Bone marrow (tissue), 2 donors: ENCODE data around the gene SUSD2.
"Not testable (repeated sequence)": the region's sequence is repeated elsewhere in the genome, so short reads cannot be mapped to it uniquely, and the experiment has no call there.

Experiments used
- DNase-seq, 2 donors: peaks; one replicate each; lab custom pipeline; 2025; lab: John Stamatoyannopoulos, UW

Gene SUSD2

GRCh38 chr22:24188705-24189248 is 7.5 kb downstream of the SUSD2 start:
- no peak for DNase-seq

DNA sequence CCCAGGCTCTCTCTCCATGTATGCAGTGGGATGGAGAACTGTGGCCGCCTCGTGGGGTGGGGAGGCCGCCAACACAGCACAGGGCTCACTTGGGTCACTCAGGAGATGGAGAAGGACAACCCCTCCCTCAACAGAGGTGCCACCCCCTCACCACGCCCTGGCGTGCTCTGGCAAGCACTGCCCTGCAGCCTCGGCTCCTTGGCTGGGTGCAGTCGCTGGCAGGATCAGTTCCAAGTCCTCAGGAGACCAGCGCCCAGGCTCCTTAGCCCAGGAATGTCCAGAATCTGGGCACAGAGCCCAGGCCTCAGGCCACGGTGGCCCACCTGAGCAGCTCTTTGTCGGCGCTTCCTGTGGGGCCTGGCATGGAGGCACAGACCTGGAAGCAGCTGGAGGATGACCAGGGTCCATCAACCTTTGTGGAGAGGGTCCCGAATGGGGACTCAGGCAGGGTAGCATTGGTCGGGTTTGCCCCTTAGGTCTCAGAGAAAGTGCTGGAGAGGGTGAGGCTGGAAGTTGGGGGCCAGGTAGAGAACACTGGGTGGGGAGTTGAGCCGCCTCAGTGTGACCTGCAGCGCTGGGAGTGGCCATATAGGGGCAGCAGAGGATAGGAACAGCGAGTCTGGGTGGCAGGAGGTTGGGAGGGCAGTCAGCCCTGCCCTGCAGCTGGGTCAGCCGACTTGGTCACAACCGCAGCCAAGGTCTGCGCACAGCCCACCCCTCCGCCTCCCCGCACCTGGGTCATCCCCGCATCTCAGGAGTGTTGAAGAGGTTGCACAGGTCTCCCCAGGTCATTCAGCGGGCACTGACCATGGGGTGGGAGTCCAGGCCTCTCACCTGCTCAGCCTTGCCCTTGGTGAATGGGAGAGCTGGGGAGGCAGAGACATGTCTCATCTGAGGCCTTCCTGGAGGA is 8.2 kb downstream of the SUSD2 start:
- peak; percentile 7 to 34 for DNase-seq

- DNase-seq = no peak
Measured at GRCh38 chr22:24190159-24190540, 8.9 kb downstream of the SUSD2 start.

DNA sequence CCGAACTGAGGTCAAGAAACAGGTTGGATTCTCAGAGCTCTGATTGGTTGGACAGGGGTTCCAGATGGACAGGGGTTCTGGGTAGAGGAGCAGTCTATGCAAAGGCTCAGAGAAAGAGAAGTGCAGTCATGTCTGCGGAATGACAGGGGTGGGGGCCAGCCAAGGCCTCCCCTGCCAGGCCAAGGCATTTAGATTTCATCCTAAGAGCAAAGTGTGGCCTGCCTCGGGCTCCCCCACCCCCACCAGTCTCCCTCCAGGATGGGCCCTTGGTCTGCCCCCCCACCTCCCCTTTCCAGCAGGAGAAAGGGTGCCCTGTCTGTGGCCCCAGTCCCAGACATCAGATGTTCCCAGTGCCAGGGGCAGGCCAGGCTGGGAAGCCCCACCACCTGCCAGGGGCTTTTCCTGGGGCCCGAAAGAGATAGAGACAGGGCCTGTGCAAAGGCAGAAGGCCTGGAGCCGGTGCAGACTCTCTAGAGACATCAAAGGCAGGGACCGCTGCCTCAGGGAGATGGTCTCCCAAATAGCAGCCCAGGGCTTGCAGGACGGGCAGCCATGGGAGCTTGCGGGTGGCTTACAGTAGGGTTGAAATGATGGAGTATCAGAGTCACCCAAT is 9.4 kb downstream of the SUSD2 start:
- DNase-seq = no peak

GRCh38 chr22:24191381-24191841 is 10.1 kb downstream of the SUSD2 start:
- DNase-seq = no peak

- DNase-seq = no peak
Measured at GRCh38 chr22:24191893-24192292, 10.6 kb downstream of the SUSD2 start.

GRCh38 chr22:24198682-24199052 is 17.4 kb downstream of the SUSD2 start:
- no peak for DNase-seq

GRCh38 chr22:24200619-24201212 is 19.4 kb downstream of the SUSD2 start:
- DNase-seq = no peak

GRCh38 chr22:24201681-24202614 is 20.7 kb downstream of the SUSD2 start:
- no peak for DNase-seq

GRCh38 chr22:24203856-24204255 is 22.6 kb downstream of the SUSD2 start:
- DNase-seq = not testable (repeated sequence)

- peak in 1 of 2 donors; percentile 50 for DNase-seq
Measured at GRCh38 chr22:24205438-24206195, 24.3 kb downstream of the SUSD2 start.

GRCh38 chr22:24206460-24207263 is 25.4 kb downstream of the SUSD2 start:
- DNase-seq = not testable (repeated sequence)

DNA sequence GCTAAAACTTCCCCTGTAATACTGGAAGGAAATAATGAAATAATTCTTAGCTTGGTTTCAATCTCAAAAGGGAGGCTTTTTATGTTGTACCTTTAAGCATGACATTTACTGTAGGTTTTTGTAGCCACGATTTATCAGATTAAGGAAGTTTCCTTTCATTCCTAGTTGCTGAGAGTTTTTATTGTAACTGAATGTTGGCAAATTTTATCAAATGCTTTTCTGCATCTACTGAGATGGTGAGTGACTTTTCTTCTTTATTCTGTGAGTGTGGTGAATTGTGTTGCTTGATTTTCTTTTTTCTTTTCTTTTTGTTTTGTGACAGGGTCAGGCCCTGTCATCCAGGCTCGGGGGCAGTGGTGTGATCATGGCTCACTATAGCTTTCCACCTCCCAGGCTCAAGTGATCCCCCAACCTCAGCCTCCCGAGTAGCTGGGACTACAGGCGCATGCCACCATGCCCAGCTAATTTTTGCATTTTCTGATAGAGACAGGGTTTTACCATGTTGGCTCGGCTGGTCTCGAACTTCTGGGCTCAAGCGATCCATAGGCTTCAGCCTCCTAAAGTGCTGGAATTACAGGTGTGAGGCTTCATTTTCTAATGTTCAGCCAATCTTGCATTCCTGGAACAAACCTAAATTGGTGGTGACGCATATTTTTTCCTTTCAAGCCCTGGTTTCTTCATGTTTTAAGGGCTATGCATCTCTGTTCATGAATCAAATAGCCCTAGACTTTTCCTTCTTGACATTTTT is 26.2 kb downstream of the SUSD2 start:
- DNase-seq = no peak

DNA sequence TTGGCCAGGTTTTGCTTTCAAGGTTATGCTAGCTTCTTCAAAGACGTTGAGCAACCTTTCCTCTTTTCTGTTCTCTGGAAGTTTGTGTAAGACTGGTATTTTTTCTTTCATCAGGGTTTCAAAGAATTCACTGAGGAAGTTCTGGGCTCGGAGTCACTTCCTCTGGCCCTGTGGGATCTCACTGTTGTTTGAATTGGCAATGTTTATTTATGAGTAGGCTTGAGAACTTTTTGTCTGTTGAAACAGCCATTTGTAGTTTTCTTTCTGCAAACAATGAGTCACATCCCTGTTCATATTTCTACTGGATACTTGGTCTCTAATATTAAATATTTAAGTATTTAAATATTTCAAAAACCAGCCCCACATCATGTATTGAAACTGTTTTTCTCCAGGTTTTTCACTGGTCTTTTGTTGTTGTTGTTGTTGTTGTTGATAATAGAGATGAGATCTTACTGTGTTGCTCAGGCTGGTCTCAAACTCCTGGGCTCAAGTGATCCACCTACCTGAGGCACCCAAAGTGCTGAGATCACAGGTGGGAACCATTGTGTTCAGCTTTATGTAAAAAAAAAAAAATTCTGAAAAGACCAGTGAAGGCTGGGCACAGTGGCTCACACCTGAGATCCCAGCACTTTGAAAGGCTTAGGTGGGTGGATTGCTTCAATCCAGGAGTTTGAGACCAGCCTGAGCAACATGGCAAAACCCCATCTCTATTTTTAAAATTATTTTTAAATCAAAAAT is 26.9 kb downstream of the SUSD2 start:
- peak in 1 of 2 donors; percentile 57 for DNase-seq

DNA sequence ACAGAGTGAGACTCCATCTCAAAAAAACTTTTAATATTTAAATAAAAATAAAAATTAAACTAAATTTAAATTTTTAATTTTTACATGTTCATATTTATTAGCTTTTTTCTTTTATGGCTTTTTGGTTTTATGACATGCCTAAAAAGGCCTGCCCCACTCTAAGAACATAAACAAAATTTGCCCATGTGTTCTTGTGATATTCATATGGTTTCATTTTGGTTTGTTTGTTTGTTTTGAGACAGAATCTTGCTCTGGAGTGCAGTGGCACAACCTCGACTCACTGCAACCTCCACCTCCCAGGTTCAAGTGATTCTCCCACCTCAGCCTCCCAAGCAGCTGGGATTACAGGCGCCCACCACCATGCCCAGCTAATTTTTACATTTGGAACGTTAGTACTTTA is 27.7 kb downstream of the SUSD2 start:
- DNase-seq = no peak

DNA sequence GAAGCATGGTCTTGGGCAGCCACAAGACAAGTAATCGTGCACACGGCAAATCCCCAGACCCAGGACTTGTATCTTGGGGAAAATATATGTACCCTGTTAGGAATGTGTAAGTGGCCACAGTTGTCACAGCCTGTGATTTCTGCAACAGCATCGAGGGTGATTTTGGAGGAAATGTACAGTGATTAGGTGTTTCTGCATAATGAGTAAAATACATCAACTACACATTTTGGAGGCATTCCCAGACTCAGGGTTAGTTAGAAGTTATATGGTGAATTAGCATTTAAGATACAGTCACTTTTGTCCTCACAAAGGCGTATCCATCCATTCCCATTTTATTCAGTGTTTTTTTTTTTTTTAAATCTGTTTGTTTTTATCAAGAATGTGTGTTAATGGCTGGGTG is 28.4 kb downstream of the SUSD2 start:
- DNase-seq = no peak

- DNase-seq = not testable (repeated sequence)
Measured at GRCh38 chr22:24210409-24210808, 29.1 kb downstream of the SUSD2 start.

DNA sequence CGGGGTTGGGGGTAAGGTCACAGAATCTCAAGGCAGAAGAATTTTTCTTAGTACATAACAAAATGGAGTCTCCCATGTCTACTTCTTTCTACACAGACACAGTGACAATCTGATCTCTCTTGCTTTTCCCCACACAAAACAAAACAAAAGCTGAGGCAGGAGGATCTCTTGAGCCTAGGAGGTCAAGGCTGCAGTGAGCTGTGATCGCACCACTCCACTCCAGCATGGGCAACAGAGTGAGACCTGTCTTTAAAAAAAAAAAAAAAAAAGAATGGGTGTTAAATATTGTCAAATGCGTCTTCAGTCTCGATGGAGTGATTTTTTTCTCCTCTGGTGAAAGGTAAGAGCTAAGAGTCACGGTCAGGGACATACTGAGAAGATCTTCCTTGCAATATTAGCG is 30.4 kb downstream of the SUSD2 start:
- DNase-seq = not testable (repeated sequence)
